DMS79 (cell line): Measurements from ENCODE around the gene ABLIM1.

Experiments used
- DNase-seq: peaks from one replicate; lab custom pipeline; 2025; lab: John Stamatoyannopoulos, UW

The ABLIM1 gene

DNA sequence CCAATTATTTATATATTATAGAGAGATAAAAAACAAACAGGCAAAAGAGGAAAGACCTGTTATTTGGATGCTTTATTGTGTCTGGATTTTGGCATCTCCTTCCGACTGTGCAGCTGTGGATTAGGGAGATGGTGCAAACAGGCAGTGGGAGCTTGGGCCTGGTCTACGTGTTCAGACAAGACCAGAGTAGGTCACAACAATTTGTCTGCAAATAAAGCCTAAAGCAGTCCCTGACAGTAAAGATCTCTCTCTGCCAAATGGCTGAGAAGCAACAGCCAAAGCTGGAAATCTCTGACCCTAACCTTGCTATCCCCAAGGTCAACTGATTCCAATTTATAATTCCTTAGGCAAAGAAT, 82.0 kb downstream of the ABLIM1 start:
- DNase-seq, result no peak

DNA sequence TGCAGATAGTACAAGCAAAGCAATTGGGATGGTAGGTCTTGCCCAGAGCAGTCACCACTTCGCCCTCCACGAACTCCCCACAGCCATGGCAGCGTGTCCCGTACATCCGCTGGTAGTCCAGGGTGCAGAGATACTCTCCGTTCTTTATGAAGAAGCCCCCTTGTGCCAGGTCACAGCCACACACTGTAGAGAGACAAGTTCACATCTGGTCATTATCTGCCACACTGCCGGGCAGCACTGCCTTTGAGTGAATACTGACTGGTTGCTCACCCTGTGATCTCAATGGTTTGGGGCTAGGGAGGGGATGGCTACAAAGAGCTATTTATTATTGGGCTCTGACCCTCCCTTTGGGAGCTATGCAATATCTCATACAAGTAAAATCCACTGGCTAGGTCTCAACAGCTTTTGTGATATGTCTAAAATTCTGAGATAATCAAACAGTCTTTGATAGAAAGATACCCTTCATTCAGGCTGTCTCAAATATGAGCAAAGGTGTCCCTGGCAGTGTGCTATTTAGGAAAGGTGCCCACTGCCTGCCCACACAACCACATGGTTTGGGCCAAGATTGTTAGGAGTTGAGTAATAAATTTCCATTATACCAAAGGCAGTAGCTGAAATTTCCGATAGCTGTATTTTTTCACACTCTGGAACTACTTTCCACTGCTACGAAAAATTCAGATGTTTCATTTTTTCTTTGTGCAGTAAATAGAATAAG, 82.5 kb downstream of the ABLIM1 start:
- no peak for DNase-seq

DNA sequence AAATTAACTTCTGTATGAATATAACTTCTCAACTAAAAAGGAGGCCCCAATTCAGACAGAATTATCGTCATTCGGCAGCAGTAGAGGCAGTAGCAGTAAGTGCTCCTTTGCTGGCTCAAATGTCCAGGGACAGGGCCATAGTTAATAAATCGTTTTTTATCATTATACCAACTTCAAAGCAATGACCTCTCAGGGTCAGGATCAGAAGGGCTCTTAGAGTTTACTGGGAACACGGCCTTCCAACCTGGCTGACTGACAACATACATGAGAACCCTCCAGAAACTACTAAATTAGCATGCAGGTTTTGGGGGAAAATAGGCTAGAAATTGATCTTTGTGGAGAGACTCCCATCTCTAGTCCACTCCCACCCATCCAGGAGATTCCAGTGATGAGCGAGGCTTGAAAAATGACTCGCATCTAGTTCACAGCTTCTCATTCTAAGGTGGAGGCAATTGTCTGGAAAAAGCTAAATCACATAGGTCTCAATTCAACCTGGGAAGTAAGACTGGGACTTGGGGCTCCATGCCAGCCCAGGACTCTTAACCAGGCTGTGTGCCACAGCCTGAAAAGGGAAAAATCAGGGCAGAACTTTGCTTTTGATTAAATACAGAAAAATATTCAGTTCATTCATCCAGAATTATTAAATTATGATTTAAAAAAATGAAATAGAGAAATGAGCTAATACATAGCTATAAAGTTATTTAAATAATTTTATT, 84.6 kb downstream of the ABLIM1 start:
- DNase-seq, result no peak

- DNase-seq, result no peak
Observed at GRCh38 chr10:114571316-114571999, 86.6 kb downstream of the ABLIM1 start.

DNA sequence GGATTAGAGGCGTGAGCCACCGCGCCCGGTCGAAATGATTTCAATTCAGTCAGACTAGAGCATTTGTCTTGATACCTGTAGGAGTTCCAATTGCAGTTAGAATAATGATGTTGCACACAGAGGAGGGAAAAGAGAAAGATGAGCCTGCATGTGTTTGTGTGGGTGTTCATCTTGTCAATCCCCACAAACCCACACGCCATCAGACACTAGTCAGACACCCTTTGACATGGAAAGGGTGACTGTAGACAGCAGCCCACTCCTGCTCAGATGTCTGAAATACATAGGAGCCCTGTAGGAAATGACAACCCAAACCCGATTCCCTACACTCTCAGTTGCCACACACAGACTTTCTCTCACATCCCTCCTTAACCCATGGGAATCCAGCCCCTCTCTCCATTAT, 92.0 kb downstream of the ABLIM1 start:
- no peak for DNase-seq

GRCh38 chr10:114565066-114565465, 93.0 kb downstream of the ABLIM1 start:
- no peak for DNase-seq

DNA sequence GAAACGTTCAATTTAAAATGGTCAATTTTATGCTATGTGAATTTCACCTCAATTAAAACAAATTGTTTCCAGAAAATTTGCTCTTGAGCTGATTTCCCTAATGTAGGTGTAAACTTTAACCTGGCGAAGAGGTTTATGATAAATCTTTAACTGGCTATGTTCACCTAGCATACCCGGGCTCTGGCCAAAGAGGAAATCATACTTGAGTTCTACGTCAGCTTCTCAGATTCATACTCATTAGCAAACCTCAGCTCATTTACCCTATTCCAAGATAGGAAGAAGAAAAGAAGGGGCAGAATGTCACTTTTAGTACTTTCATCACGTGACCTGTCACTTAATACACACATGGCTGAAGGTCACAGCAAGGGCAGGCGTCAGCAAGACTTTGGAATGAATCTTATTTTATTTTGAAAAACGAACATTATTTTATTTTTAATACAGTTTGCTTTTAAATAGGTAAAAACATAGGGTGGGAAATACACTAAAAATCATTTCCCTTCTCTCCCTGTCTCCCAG, 97.0 kb downstream of the ABLIM1 start:
- DNase-seq, result no peak

DNA sequence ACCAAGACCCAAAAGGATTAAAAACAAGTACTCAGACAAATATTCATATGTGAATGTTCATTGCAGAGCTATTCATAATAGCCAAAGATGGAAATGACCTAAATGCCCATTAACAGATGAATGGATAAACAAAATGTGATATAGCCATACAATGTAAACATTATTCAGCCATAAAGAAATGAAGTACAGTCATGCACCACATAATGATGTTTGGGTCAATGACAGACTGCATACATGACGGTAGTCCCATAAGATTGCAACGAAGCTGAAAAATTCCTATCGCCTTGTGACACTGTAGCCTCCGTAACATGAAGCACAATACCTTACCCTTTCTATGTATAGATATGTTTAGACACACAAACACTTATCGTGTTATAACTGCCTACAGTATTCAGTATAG, 97.9 kb downstream of the ABLIM1 start:
- no peak for DNase-seq

DNA sequence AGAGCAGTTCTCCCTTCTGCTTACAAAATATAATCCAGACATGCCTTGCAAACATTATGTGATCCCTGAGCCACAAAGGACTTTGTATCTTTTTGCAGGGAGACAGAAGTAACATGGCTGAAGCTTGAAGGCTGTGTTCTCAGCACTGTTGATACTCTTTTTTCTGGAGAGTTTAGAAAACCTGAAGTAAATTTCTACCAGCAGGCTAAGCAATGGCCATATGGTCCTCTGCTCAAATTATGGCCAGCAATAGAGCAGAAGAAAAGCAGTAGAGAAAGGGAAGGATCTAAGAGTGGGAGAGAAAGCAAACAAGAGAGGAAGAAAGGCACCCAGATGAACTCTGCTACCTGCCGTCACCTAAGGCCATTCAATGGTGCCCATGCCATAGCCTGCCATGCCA, 98.4 kb downstream of the ABLIM1 start:
- DNase-seq, result no peak

GRCh38 chr10:114557854-114558253, 100.2 kb downstream of the ABLIM1 start:
- no peak for DNase-seq

- no peak for DNase-seq
Observed at GRCh38 chr10:114556236-114557122, 101.6 kb downstream of the ABLIM1 start.

DNA sequence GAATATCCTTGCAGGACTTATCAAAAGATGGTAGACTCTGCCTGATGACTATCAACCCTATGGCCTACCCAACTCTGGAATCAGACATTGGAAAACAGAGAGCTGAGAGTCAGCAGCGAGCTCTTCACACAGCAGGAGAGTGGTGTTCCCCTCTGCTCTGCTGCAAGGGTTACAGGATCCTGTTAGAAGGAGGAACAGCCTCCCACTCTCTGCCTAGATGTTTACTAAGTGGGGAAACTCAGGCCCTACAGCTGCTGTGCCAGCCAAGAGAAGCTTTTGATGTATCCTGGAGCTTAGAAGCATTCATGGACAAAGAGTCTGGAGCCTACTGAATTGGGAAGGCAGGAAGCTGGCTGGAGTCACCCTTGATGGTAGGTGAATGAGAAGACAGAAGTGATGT, 104.6 kb downstream of the ABLIM1 start:
- DNase-seq, result no peak

DNA sequence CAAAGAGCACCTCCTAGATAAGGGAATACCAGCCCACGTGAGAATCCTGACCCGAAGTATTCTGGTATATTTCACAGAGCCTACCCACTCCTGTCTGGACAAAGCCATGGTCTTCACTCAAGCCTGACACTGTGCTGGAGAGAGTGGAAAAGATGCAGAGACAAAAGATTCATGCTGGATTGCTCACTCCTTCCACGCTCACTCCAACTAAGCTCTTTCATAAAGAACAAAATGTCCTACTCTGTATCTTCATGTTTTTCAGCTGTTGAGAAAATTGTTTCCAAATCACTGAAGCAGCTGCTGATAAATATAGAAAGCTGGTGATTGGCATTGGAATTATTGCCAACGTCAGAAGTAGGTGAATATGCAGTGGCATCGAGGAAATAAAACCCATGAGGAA, 106.0 kb downstream of the ABLIM1 start:
- no peak for DNase-seq

DNA sequence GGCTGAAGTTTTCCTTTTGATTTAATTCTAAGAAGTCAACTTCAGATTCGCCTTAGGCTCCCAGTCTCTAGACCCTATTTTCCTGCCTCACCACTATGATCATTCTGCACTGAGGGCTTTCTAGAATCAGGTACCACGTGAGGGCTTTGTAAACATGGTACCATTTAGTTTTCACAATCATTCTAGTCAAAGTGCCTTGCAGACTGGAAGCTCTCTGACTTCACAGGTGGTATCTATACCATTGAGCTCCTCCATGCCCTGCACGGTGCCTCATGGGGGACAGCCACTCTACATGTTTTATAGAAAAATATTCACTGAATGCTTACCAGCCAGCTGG, 106.5 kb downstream of the ABLIM1 start:
- DNase-seq, result no peak

DNA sequence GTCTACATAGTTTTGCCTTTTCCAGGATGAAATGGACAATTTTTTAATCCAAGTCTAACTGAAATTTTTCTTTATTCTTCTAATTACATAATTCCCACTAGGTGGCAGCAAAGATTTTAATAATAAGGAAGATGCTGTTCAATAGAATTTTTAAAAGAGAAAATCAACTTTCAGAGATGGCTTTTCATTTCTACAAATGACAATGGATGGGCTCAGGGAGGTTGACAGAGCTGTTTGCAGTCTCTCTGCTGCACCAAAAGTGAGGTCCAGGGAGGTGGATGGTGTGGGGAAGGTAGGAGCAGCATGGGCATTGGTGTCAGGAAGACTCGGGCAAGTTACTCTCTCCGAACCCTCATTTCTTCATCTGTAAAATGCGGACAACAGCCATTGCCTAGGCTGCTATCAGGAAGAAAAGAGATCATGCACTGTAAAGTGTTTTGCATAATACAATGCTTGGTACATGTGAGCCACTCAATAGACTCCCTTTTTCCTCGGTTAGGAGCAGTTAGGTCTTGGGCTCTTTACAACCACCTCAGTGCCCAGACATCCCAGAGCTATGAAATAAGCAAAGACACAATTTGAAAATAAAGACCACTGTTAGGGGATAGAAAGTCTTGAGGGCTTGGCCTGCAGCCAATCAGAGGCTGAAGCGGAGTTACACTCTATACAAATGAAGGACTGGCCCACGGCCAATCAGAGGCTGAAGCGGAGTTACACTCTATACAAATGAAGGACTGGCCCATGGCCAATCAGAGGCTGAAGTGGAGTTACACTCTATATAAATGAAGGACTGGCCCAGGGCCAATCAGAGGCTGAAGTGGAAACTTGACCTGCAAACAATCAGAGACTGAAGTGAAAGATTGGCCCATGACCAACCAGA, 107.1 kb downstream of the ABLIM1 start:
- peak; percentile 58 for DNase-seq

DNA sequence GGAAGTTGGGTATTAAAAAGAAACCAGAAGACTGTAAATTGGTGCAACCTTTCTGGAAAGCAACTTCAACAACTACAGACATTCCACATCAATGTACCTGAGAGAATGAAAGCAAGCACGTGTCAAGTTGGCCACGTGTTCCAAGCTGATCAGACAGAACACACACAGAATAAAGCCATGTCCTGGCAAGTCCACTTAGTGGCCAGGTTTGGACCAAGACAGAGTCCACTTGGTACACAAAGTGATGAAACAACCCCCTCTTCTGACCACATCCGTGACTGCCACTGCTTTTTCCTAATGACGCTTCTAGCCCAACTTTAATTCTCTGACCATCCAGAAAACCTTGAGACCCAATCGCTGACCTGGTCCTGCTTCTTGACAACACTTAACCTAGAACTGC, 109.4 kb downstream of the ABLIM1 start:
- no peak for DNase-seq

DNA sequence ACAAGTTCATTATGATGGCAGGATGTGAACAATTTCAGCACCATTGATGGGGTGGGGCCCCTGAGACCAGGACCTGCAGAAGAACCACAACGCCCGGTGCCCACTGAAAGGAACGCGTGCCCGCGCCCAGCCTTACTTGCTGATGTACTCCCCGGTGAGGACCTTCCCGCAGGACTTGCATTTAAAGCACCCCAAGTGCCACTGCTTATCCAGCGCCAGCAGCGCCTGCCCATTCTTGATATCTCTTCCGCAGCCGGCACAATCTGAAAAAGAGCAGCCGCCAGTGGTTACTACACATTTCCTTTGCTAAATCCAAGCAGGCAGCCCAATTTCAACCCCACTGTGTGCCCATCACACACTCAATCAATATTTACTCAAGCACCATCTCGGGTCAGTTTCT, 110.6 kb downstream of the ABLIM1 start:
- DNase-seq, result no peak

- DNase-seq, result no peak
Observed at GRCh38 chr10:114547056-114547455, 111.0 kb downstream of the ABLIM1 start.

DNA sequence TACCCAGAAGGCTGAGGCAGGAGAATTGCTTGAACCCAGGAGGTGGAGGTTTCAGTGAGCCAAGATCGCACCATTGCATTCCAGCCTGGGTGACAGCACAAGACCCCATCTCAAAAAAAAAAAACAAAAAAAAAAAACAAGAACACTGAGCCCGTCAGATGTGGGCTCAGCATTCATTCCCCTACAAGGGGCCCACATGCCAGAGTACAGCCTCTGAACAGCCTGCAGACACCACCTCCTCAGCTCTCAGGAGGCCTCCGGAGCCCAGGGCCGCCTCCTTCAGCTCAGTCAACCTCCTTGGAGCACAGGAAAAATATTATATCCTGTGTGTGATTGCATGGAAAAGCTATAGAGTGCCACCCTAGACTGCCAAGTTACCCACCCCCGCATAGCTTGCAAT, 112.3 kb downstream of the ABLIM1 start:
- no peak for DNase-seq

DNA sequence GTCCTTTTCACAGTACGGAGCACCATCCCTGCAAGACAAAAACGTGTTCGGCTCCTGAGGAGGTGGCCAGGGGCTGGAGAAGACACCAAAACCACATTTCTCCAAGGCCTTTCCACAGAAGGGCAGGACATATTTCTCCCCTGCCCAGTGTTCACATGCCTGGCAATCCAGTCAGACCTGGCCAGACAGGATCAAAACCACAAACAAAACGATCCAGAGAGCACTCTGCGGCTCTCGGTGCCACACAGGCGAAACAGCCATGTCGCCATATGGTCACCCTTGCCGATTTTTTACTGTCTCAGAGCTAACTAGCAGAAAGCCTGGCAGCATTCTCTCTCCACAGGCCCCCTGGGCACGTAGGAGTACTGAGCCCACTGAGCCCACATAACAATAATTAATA, 113.0 kb downstream of the ABLIM1 start:
- no peak for DNase-seq

GRCh38 chr10:114544045-114544659, 113.9 kb downstream of the ABLIM1 start:
- no peak for DNase-seq
